Neural cell (in vitro differentiated cells): Measurements from ENCODE around the gene CCDC12. TPM values are rescaled to one million over a fixed set of nuclear protein-coding genes. Genes with fewer than 3 reads are reported as not detected.

Experiments used
- H2AFZ ChIP-seq: fragments of 200-600, 300-800 bp; sonication (generic), shearing (Covaris generic); 2 replicates; pipeline ENCODE4 v1.6.0; 2014; ENCODE audit warnings: low read depth, mild to moderate bottlenecking, antibody characterized with exemption, low read length, moderate library complexity
- H3F3A ChIP-seq: fragments of 200-600 bp; shearing (Covaris generic); 2 replicates; pipeline ENCODE4 v1.6.1; 2016; ENCODE audit warnings: mild to moderate bottlenecking, moderate library complexity, mixed read lengths, antibody characterized with exemption, low read length; ENCODE audit not compliant: insufficient read depth, poor library complexity, severe bottlenecking
- H3K27ac ChIP-seq: fragments of 200-600, 300-800 bp; sonication (generic), shearing (Covaris generic); 2 replicates; pipeline ENCODE4 v1.5.1; 2014; ENCODE audit warnings: mild to moderate bottlenecking, low read length, moderate library complexity
- H3K27me3 ChIP-seq: fragments of 300-800, 200-600 bp; sonication (generic), shearing (Covaris generic); 2 replicates; pipeline ENCODE4 v1.6.0; 2014; ENCODE audit warnings: mild to moderate bottlenecking, low read depth, low read length, moderate library complexity; ENCODE audit not compliant: insufficient read depth
- H3K36me3 ChIP-seq: fragments of 300-800, 200-600 bp; sonication (generic), shearing (Covaris generic); 2 replicates; pipeline ENCODE4 v1.5.1; 2014; ENCODE audit warnings: mild to moderate bottlenecking, antibody characterized with exemption, low read length, moderate library complexity; ENCODE audit not compliant: insufficient read depth
- H3K4me2 ChIP-seq: fragments of 300-800, 200-600 bp; sonication (generic), shearing (Covaris generic); 2 replicates; pipeline ENCODE4 v1.6.0; 2014; ENCODE audit warnings: mild to moderate bottlenecking, low read length
- H3K4me3 ChIP-seq: fragments of 300-800, 200-600 bp; sonication (generic), shearing (Covaris generic); 2 replicates; pipeline ENCODE4 v1.5.1; 2014; ENCODE audit warnings: mild to moderate bottlenecking, low read length, moderate library complexity
- H3K79me2 ChIP-seq: fragments of 200-600 bp; shearing (Covaris generic); replicated peaks from 2 replicates; pipeline ENCODE4 v1.6.0; 2014; ENCODE audit warnings: mild to moderate bottlenecking, low read length, moderate library complexity; ENCODE audit not compliant: insufficient read depth
- H3K9ac ChIP-seq: fragments of 300-800, 200-600 bp; sonication (generic), shearing (Covaris generic); 2 replicates; pipeline ENCODE4 v1.6.1; 2016; ENCODE audit warnings: mild to moderate bottlenecking, low read length, mixed read lengths
- H3K9me2 ChIP-seq: fragments of 200-600 bp; shearing (Covaris generic); 2 replicates; pipeline ENCODE4 v1.6.1; 2016; ENCODE audit warnings: mild to moderate bottlenecking, low read length, mixed read lengths; ENCODE audit not compliant: insufficient read depth
- H3K9me3 ChIP-seq: fragments of 200-600, 300-800 bp; sonication (generic), shearing (Covaris generic); 2 replicates; pipeline ENCODE4 v1.6.1; 2016; ENCODE audit warnings: mild to moderate bottlenecking, mixed run types, low read length, moderate library complexity, mixed read lengths
- H4K20me1 ChIP-seq: fragments of 200-600 bp; shearing (Covaris generic); 2 replicates; pipeline ENCODE4 v1.6.1; 2016; ENCODE audit warnings: mild to moderate bottlenecking, mixed run types; ENCODE audit not compliant: insufficient read depth
- RAD21 ChIP-seq: fragments of 450-650 bp; conservative IDR thresholded peaks from 2 replicates; pipeline ENCODE4 v1.6.1; 2014; ENCODE audit warnings: antibody characterized with exemption, mild to moderate bottlenecking, moderate library complexity
- SMC3 ChIP-seq: fragments of 450-650 bp; conservative IDR thresholded peaks from 2 replicates; pipeline ENCODE4 v1.6.1; 2014; ENCODE audit warnings: antibody characterized with exemption, mild to moderate bottlenecking, moderate library complexity; ENCODE audit not compliant: poor library complexity
- TAF1 ChIP-seq: IDR thresholded peaks from 2 replicates; pipeline ENCODE4 v1.6.1; 2012; ENCODE audit warnings: low read depth
- polyA plus RNA-seq: library from polyadenylated mRNA; depleted of rRNA; stranded (reverse); fragments of >200 nt; gene quantifications from 2 replicates; pipeline ENCODE4 v1.2.3, GENCODE V29; 2014
- TF ChIP-seq, protein P1 (sequence below): IDR thresholded peaks from 2 replicates; pipeline ENCODE4 v1.6.1; 2012; ENCODE audit warnings: borderline replicate concordance

Gene CCDC12
- polyA plus RNA-seq, 1 donor from 2014 or later, result 46.4 TPM

DNA sequence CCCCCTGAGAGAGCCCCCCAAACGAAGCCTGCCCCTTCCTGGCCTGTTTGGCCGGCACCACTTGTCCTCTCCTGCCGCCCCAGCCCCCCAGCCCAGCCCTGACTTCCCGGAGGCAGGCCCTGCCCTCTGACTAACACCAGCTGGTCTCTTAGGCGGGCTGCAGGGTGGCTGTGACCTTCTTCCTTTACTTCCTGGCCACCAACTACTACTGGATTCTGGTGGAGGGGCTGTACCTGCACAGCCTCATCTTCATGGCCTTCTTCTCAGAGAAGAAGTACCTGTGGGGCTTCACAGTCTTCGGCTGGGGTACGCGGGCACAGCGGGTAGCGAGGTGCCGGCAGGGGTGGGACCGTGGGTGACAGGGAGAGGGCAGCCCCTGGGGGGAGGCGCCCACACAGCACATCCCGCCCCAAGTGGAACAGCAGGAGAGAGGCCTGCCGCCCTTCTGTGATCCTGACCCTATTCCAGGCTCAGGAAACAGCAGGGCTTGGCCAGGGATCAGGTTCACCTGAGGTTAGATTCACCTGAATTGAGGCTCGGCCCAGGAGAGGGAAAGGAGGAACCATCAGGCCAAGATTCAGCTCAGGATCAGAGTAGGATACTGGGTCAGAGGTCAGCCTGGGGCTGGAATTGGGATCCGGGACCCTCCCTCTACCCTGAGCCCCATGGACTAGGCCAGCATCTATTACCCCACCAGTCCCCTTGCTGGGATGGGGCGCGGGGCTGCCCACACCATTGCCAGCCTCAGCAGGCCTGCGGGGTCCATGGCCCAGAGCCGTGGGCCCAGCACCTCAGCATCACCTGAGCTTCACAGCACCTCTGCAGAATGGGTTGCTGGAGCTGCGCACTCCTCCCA is 77.2 kb downstream of the CCDC12 start:
- TF ChIP-seq, protein P1, sequence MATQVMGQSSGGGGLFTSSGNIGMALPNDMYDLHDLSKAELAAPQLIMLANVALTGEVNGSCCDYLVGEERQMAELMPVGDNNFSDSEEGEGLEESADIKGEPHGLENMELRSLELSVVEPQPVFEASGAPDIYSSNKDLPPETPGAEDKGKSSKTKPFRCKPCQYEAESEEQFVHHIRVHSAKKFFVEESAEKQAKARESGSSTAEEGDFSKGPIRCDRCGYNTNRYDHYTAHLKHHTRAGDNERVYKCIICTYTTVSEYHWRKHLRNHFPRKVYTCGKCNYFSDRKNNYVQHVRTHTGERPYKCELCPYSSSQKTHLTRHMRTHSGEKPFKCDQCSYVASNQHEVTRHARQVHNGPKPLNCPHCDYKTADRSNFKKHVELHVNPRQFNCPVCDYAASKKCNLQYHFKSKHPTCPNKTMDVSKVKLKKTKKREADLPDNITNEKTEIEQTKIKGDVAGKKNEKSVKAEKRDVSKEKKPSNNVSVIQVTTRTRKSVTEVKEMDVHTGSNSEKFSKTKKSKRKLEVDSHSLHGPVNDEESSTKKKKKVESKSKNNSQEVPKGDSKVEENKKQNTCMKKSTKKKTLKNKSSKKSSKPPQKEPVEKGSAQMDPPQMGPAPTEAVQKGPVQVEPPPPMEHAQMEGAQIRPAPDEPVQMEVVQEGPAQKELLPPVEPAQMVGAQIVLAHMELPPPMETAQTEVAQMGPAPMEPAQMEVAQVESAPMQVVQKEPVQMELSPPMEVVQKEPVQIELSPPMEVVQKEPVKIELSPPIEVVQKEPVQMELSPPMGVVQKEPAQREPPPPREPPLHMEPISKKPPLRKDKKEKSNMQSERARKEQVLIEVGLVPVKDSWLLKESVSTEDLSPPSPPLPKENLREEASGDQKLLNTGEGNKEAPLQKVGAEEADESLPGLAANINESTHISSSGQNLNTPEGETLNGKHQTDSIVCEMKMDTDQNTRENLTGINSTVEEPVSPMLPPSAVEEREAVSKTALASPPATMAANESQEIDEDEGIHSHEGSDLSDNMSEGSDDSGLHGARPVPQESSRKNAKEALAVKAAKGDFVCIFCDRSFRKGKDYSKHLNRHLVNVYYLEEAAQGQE, result no peak
- no peak for TF ChIP-seq TAF1
- Histone ChIP-seq H3K79me2 (no peaks in the 10 kb centered on the region), H3K9ac (no peak overlapping the region), H3K4me2 (no peak overlapping the region), H3K9me3 (no peaks in the 10 kb centered on the region), H4K20me1 (no peaks in the 10 kb centered on the region), H3K27me3 (peaks cover 5% of the 10 kb centered on the region), H3K27ac (no peak overlapping the region), H3F3A (no peaks in the 10 kb centered on the region), H3K36me3 (no peaks in the 10 kb centered on the region), H3K4me3 (no peak overlapping the region), H3K9me2 (no peaks in the 10 kb centered on the region), H2AFZ (no peak overlapping the region)

- Histone ChIP-seq H3K27ac (no peak overlapping the region), H3F3A (no peaks in the 10 kb centered on the region), H3K4me3 (peak overlapping the region; percentile 31), H3K9me3 (no peaks in the 10 kb centered on the region), H3K4me2 (no peak overlapping the region), H4K20me1 (no peaks in the 10 kb centered on the region), H3K27me3 (peaks cover 5% of the 10 kb centered on the region), H3K9me2 (no peaks in the 10 kb centered on the region), H3K9ac (no peak overlapping the region), H2AFZ (no peak overlapping the region), H3K36me3 (no peaks in the 10 kb centered on the region), H3K79me2 (no peaks in the 10 kb centered on the region)
- no peak for TF ChIP-seq SMC3
- no peak for TF ChIP-seq RAD21
- TF ChIP-seq, protein P1, result no peak
Observed at GRCh38 chr3:46898321-46899150, 78.0 kb downstream of the CCDC12 start.
